H1 (cell line): ENCODE measurements around the gene YIPF1. TPM values are rescaled to one million over a fixed set of nuclear protein-coding genes. Genes with fewer than 3 reads are reported as not detected.

ENCODE experiments used
- CTCF ChIA-PET: fragments of 300-600 bp; sonication (Branson Sonifier 250); formaldehyde crosslinking; loops from one replicate; lab custom pipeline; 2021; ENCODE audit not compliant: partially characterized antibody; lab: Charles Lee
- POLR2A ChIA-PET: fragments of 300-600 bp; sonication (Branson Sonifier 250); formaldehyde crosslinking; loops from one replicate; lab custom pipeline; 2021; ENCODE audit warnings: inconsistent platforms; ENCODE audit not compliant: partially characterized antibody; lab: Charles Lee
- DNase-seq, 2 experiments: peaks; one replicate each; pipeline versions ENCODE4 v3.0.0 to v3.0.0-alpha.2; 2010 to 2022; ENCODE audit warnings: low spot score in 2 of 2, low read depth in 1 of 2, mixed read lengths in 1 of 2
- FAIRE-seq: peaks from 2 replicates; lab custom pipeline; 2011; peaks lifted over from hg19 to GRCh38; lab: Jason Lieb, UNC
- H2AFZ ChIP-seq: 2 replicates; pipeline ENCODE4 v1.8.1; 2012; ENCODE audit warnings: low read length, inconsistent platforms
- H2AK5ac ChIP-seq: 2 replicates; pipeline ENCODE4 v1.6.1; 2013; ENCODE audit warnings: low read depth, low read length
- H2BK120ac ChIP-seq: replicated peaks from 2 replicates; pipeline ENCODE3; 2013; ENCODE audit warnings: low read depth, low read length, inconsistent platforms
- H2BK12ac ChIP-seq: 2 replicates; pipeline ENCODE4 v1.6.1; 2013; ENCODE audit warnings: low read depth, low read length
- H2BK15ac ChIP-seq: 2 replicates; pipeline ENCODE4 v1.6.1; 2013; ENCODE audit warnings: low read length
- H2BK20ac ChIP-seq: 2 replicates; pipeline ENCODE4 v1.6.1; 2013; ENCODE audit warnings: low read length
- H2BK5ac ChIP-seq: 2 replicates; pipeline ENCODE4 v1.6.1; 2013; ENCODE audit warnings: low read depth, low read length
- H3K14ac ChIP-seq: 2 replicates; pipeline ENCODE4 v1.6.1; 2013; ENCODE audit warnings: inconsistent platforms; ENCODE audit not compliant: insufficient read length
- H3K18ac ChIP-seq: 2 replicates; pipeline ENCODE4 v1.6.1; 2013; ENCODE audit warnings: low read length; ENCODE audit errors: extremely low read depth
- H3K23ac ChIP-seq: 2 replicates; pipeline ENCODE4 v1.6.1; 2013; ENCODE audit warnings: inconsistent platforms; ENCODE audit not compliant: insufficient read length
- H3K23me2 ChIP-seq: 2 replicates; pipeline ENCODE4 v1.6.1; 2013; ENCODE audit warnings: low read depth, low read length
- H3K27ac ChIP-seq: 2 replicates; pipeline ENCODE4 v1.6.1; 2011; ENCODE audit warnings: low read depth, low read length, inconsistent platforms
- H3K27me3 ChIP-seq, 4 experiments: replicated peaks in 1 of 4; 1 replicate in 1 of 4; 2 replicates in 3 of 4; pipeline versions ENCODE4 v1.6.1 to v1.8.1; 2011 to 2013; ENCODE audit warnings: low read length in 3 of 4, mild to moderate bottlenecking in 3 of 4, inconsistent platforms in 2 of 4, mixed read lengths in 2 of 4, moderate library complexity in 1 of 4; ENCODE audit not compliant: control insufficient read depth in 3 of 4, insufficient read depth in 3 of 4; ENCODE audit errors: extremely low read depth in 1 of 4
- H3K36me3 ChIP-seq, 4 experiments: 2 replicates each; pipeline versions ENCODE4 v1.6.1 to v1.8.1; 2011 to 2013; ENCODE audit warnings: mild to moderate bottlenecking in 4 of 4, low read length in 3 of 4, moderate library complexity in 2 of 4, control low read depth in 1 of 4, inconsistent platforms in 1 of 4; ENCODE audit not compliant: insufficient read depth in 4 of 4, control insufficient read depth in 2 of 4
- H3K4ac ChIP-seq: replicated peaks from 2 replicates; pipeline ENCODE3; 2013; ENCODE audit warnings: low read length, low read depth, mixed read lengths, inconsistent platforms; ENCODE audit not compliant: insufficient read length
- H3K4me1 ChIP-seq, 4 experiments: replicated peaks in 1 of 4; 1 replicate in 1 of 4; 2 replicates in 3 of 4; pipeline versions ENCODE4 v1.6.1 to v1.8.1; 2011 to 2013; ENCODE audit warnings: low read length in 3 of 4, inconsistent platforms in 2 of 4, mixed read lengths in 1 of 4; ENCODE audit not compliant: insufficient read depth in 4 of 4, control insufficient read depth in 3 of 4
- H3K4me2 ChIP-seq, 2 experiments: 2 replicates each; pipeline versions ENCODE4 v1.6.1 to v1.8.1; 2011 to 2013; ENCODE audit warnings: low read depth in 2 of 2, low read length in 2 of 2, control low read depth in 1 of 2, inconsistent platforms in 1 of 2, mild to moderate bottlenecking in 1 of 2; ENCODE audit not compliant: insufficient read depth in 1 of 2
- H3K4me3 ChIP-seq, 4 experiments: fragments of 200-600, 300-600 bp in 1 of 4; sonication (generic), shearing (Covaris generic), sonication (Bioruptor Twin) in 1 of 4; 2 replicates each; pipeline versions ENCODE4 v1.5.1 to v1.8.1; 2011 to 2016; ENCODE audit warnings: low read length in 4 of 4, low read depth in 3 of 4, control low read depth in 2 of 4, inconsistent platforms in 2 of 4, mild to moderate bottlenecking in 2 of 4, mixed read lengths in 1 of 4, moderate library complexity in 1 of 4; ENCODE audit not compliant: insufficient read depth in 2 of 4; ENCODE audit errors: extremely low read depth in 1 of 4
- H3K56ac ChIP-seq: replicated peaks from 2 replicates; pipeline ENCODE3; 2013; ENCODE audit warnings: low read depth, mild to moderate bottlenecking, mixed read lengths, low read length, inconsistent platforms; ENCODE audit not compliant: insufficient read length
- H3K79me1 ChIP-seq: 2 replicates; pipeline ENCODE4 v1.6.1; 2013; ENCODE audit warnings: low read depth, low read length, control low read depth
- H3K79me2 ChIP-seq, 2 experiments: 2 replicates each; pipeline versions ENCODE4 v1.6.1 to v1.8.1; 2012 to 2013; ENCODE audit warnings: low read length in 2 of 2, mild to moderate bottlenecking in 2 of 2, inconsistent platforms in 1 of 2; ENCODE audit not compliant: insufficient read depth in 2 of 2, control insufficient read depth in 1 of 2
- H3K9ac ChIP-seq, 4 experiments: replicated peaks in 1 of 4; 1 replicate in 1 of 4; 2 replicates in 3 of 4; pipeline versions ENCODE4 v1.6.1 to v1.8.1; 2011 to 2013; ENCODE audit warnings: low read depth in 3 of 4, low read length in 3 of 4, control low read depth in 2 of 4, mild to moderate bottlenecking in 2 of 4, moderate library complexity in 2 of 4, inconsistent platforms in 1 of 4; ENCODE audit errors: extremely low read depth in 1 of 4
- H3K9me3 ChIP-seq, 2 experiments: 2 replicates each; pipeline versions ENCODE4 v1.6.1 to v1.8.1; 2012 to 2013; ENCODE audit warnings: mild to moderate bottlenecking in 2 of 2, moderate library complexity in 2 of 2, control low read depth in 1 of 2, inconsistent platforms in 1 of 2, low read depth in 1 of 2, low read length in 1 of 2, mixed read lengths in 1 of 2; ENCODE audit not compliant: insufficient read depth in 2 of 2
- H4K20me1 ChIP-seq, 2 experiments: replicated peaks in 1 of 2; 2 replicates each; pipeline versions ENCODE3 to v1.8.1; 2011 to 2013; ENCODE audit warnings: inconsistent platforms in 2 of 2, low read length in 2 of 2, mild to moderate bottlenecking in 1 of 2; ENCODE audit not compliant: insufficient read depth in 2 of 2, control insufficient read depth in 1 of 2
- H4K5ac ChIP-seq: 2 replicates; pipeline ENCODE4 v1.6.1; 2013; ENCODE audit warnings: low read length, low read depth, mixed read lengths, inconsistent platforms; ENCODE audit not compliant: insufficient read length
- H4K8ac ChIP-seq: 2 replicates; pipeline ENCODE4 v1.8.0; 2013; ENCODE audit warnings: mild to moderate bottlenecking, moderate library complexity, low read length, inconsistent platforms; ENCODE audit not compliant: insufficient read depth; ENCODE audit errors: extremely low read depth
- H4K91ac ChIP-seq: replicated peaks from 2 replicates; pipeline ENCODE3; 2013; ENCODE audit warnings: low read length, mixed read lengths, inconsistent platforms; ENCODE audit not compliant: insufficient read length
- ASH2L ChIP-seq: fragments of 200-600, 300-600 bp; sonication (generic); IDR thresholded peaks from one replicate; pipeline ENCODE4 v1.7.1; 2017; ENCODE audit warnings: low read length
- CHD1 ChIP-seq: IDR thresholded peaks from 2 replicates; pipeline ENCODE4 v1.6.1; 2012; ENCODE audit warnings: low read depth, low read length, improper control_type of control experiment
- CREB1 ChIP-seq: IDR thresholded peaks from 2 replicates; pipeline ENCODE4 v1.6.1; 2012; ENCODE audit warnings: inconsistent platforms
- E2F6 ChIP-seq: IDR thresholded peaks from 2 replicates; pipeline ENCODE4 v1.6.1; 2012; ENCODE audit warnings: inconsistent platforms
- EZH2 ChIP-seq: fragments of 200-600 bp; sonication (generic); IDR thresholded peaks from 2 replicates; pipeline ENCODE4 v1.7.1; 2012; ENCODE audit warnings: low read depth, mild to moderate bottlenecking, moderate library complexity, low read length, inconsistent platforms; ENCODE audit not compliant: severe bottlenecking
- GABPA ChIP-seq: IDR thresholded peaks from 2 replicates; pipeline ENCODE4 v1.6.1; 2011; ENCODE audit warnings: mild to moderate bottlenecking, low read length, moderate library complexity, borderline replicate concordance; ENCODE audit not compliant: insufficient read depth
- GTF2F1 ChIP-seq: IDR thresholded peaks from 2 replicates; pipeline ENCODE4 v1.6.1; 2012; ENCODE audit warnings: low read depth, low read length, improper control_type of control experiment, borderline replicate concordance
- HDAC2 ChIP-seq, 2 experiments: fragments of 300-600 bp in 1 of 2; sonication (generic) in 1 of 2; IDR thresholded peaks; 2 replicates each; pipeline ENCODE4 v1.6.1; 2011 to 2012; ENCODE audit warnings: low read depth in 2 of 2, low read length in 2 of 2, mild to moderate bottlenecking in 2 of 2, moderate library complexity in 2 of 2, borderline replicate concordance in 1 of 2, inconsistent platforms in 1 of 2
- JUN ChIP-seq: IDR thresholded peaks from 2 replicates; pipeline ENCODE4 v1.6.1; 2011; ENCODE audit warnings: low read depth, mild to moderate bottlenecking, improper control_type of control experiment, low read length
- NRF1 ChIP-seq: IDR thresholded peaks from 2 replicates; pipeline ENCODE4 v1.6.1; 2011; ENCODE audit warnings: mild to moderate bottlenecking, low read depth, low read length, improper control_type of control experiment
- RAD21 ChIP-seq, 2 experiments: IDR thresholded peaks in 1 of 2; conservative IDR thresholded peaks in 1 of 2; 2 replicates each; pipeline ENCODE4 v1.6.1; 2011; ENCODE audit warnings: low read depth in 2 of 2, low read length in 2 of 2, improper control_type of control experiment in 1 of 2, inconsistent platforms in 1 of 2, mild to moderate bottlenecking in 1 of 2, moderate library complexity in 1 of 2
- WGBS, 2 experiments: shearing (Covaris generic) in 1 of 2; methylation state at CpG; one replicate each; pipeline versions ENCODE4 v1.1.6 to v1.1.7; 2013 to 2015; ENCODE audit warnings: low lambda C conversion rate in 2 of 2, mixed read lengths in 2 of 2, inconsistent platforms in 1 of 2, low coverage in 1 of 2, missing lambda C conversion rate in 1 of 2; ENCODE audit not compliant: insufficient replicate concordance in 2 of 2, insufficient coverage in 1 of 2, insufficient read length in 1 of 2; ENCODE audit errors: extremely low coverage in 1 of 2, missing lambda C conversion rate in 1 of 2; 5-methylcytosine and 5-hydroxymethylcytosine counted together
- polyA plus RNA-seq, 7 experiments: library from polyadenylated mRNA; depleted of rRNA in 3 of 7; stranded (reverse) in 5 of 7; unstranded in 2 of 7; fragments of >200 nt in 5 of 7; fragments of 200-250 nt in 2 of 7; gene quantifications; 1 replicate in 5 of 7; 2 replicates in 1 of 7; 4 replicates in 1 of 7; pipeline versions ENCODE4 v1.2.1 to v1.2.3, GENCODE V29; 2011 to 2013; ENCODE audit warnings: missing spikeins in 2 of 7, mixed read lengths in 2 of 7
- total RNA-seq: library from RNA; stranded (reverse); fragmentation: NEBNext Ultra II Directional; extraction: Animal tissue kit (Norgen Biotek cat#: 25700); gene quantifications from 2 replicates; pipeline ENCODE4 v1.2.1, GENCODE V29; 2021
- TF ChIP-seq, protein P1 (sequence below): IDR thresholded peaks from 2 replicates; pipeline ENCODE4 v1.6.1; 2012; ENCODE audit warnings: inconsistent platforms

YIPF1 gene
- total and polyA plus RNA-seq, 2 of the 8 experiments (the other 6 are each of a cell fraction or from before 2014, with no cell fraction given), result 31.8 to 53.7 TPM

GRCh38 chr1:53811414-53811851, 78.2 kb downstream of the YIPF1 start:
- Histone ChIP-seq H4K91ac (no peak overlapping the region), H3K4me3 (no peak overlapping the region), H3K27me3 (no peaks in the 10 kb centered on the region), H3K4me2 (no peak overlapping the region), H2AK5ac (no peak overlapping the region), H3K4ac (no peak overlapping the region), H2BK120ac (no peak overlapping the region), H3K4me1 (no peaks in the 10 kb centered on the region; a peak in 1 of 7 replicates), H3K18ac (no peak overlapping the region), H4K8ac (peak overlapping the region; percentile 51; the same call in 1 of the 2 replicates), H2AFZ (no peak overlapping the region), H3K23ac (no peak overlapping the region), H3K14ac (no peak overlapping the region), H3K36me3 (peaks cover under 1 to 26% (median 7%) of the 10 kb centered on the region in 4 experiments; a peak in 6 of 8 replicates), H3K79me2 (peaks cover 0 to 16% of the 10 kb centered on the region in 2 experiments; a peak in 2 of 4 replicates), H2BK15ac (peak overlapping the region; percentile 3; the same call in 1 of the 2 replicates), H3K9me3 (no peaks in the 10 kb centered on the region), H2BK5ac (no peak overlapping the region), H3K79me1 (no peaks in the 10 kb centered on the region; the same call in 1 of the 2 replicates), H2BK12ac (no peak overlapping the region), H3K23me2 (no peaks in the 10 kb centered on the region), H4K5ac (peak overlapping the region; percentile 19), H2BK20ac (no peak overlapping the region), H3K27ac (no peak overlapping the region), H3K9ac (no peak overlapping the region), H4K20me1 (no peaks in the 10 kb centered on the region), H3K56ac (no peak overlapping the region)
- FAIRE-seq, result peak; percentile 28
- POLR2A ChIA-PET, result interaction anchor here (1.0 to 1.3 kb wide), 2 partner anchors 12 to 19 kb away, joined by 3 to 4 read pairs; no protein-coding TSS in a partner anchor
- DNase-seq, result peak; percentile 17 to 84
- CTCF ChIA-PET, result interaction anchor here (0.6 to 3.4 kb wide), 19 partner anchors 9 to 441 kb away, joined by 3 to 31 read pairs (median 3); no protein-coding TSS in a partner anchor
- 85% methylated on average over 4 of the region's 4 CpGs; no CpG with 5 or more reads in 1 of the 2 experiments for WGBS, 2 experiments
- no peak for TF ChIP-seq EZH2
- no peak for TF ChIP-seq CREB1
- no peak for TF ChIP-seq GTF2F1
- no peak for TF ChIP-seq CHD1
- no peak for TF ChIP-seq HDAC2 (IDR thresholded peaks at IDR 0.05; ENCODE audit: borderline replicate concordance in 1 of 2, low read depth in 2 of 2, low read length in 2 of 2)
- TF ChIP-seq E2F6, result no peak
- TF ChIP-seq GABPA, result no peak
- TF ChIP-seq, protein P1, sequence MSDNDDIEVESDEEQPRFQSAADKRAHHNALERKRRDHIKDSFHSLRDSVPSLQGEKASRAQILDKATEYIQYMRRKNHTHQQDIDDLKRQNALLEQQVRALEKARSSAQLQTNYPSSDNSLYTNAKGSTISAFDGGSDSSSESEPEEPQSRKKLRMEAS, result no peak
- TF ChIP-seq JUN, result no peak
- TF ChIP-seq NRF1, result no peak
- no peak for TF ChIP-seq ASH2L
- TF ChIP-seq RAD21 (IDR thresholded peaks at IDR 0.05 in 1 of 2, conservative IDR thresholded peaks at IDR 0.05 in 1 of 2; ENCODE audit: low read depth in 2 of 2, low read length in 2 of 2), result peak in 1 of 2 experiments; percentile 27; a peak in 2 of 4 replicates
